Panc1 (cell line): ENCODE data around the gene GNG4. TPM values are rescaled to one million over a fixed set of nuclear protein-coding genes. Genes with fewer than 3 reads are reported as not detected.

Experiments
- ATAC-seq: fragments of 200-7000 bp; cut with Tn5 transposase; 2 replicates; pipeline ENCODE4 v1.9.1; 2020; ENCODE audit warnings: mild to moderate bottlenecking, moderate library complexity
- BruUV-seq: library from RNA; stranded (reverse); fragments of 400-500 nt; replicated peaks from 2 replicates; lab custom pipeline; 2021; lab: Mats Ljungman, UMichigan
- CTCF ChIA-PET: fragments of 300-600 bp; sonication (Branson Sonifier 250); formaldehyde crosslinking; loops from one replicate; lab custom pipeline; 2022; ENCODE audit warnings: antibody characterized with exemption; lab: Charles Lee
- POLR2A ChIA-PET: fragments of 300-600 bp; sonication (Branson Sonifier 250); formaldehyde crosslinking; loops from one replicate; lab custom pipeline; 2022; ENCODE audit warnings: antibody characterized with exemption; lab: Charles Lee
- DNase-seq: peaks from one replicate; pipeline ENCODE4 v3.0.0-alpha.2; 2010; ENCODE audit warnings: low read depth, low spot score
- H3K27ac ChIP-seq: 2 replicates; pipeline ENCODE4 v1.5.1; 2011; ENCODE audit warnings: mild to moderate bottlenecking, low read length, inconsistent platforms
- H3K27me3 ChIP-seq: fragments of 200-500 bp; sonication (Bioruptor generic); 2 replicates; pipeline ENCODE4 v1.6.0; 2014; ENCODE audit warnings: low read length, inconsistent platforms; ENCODE audit not compliant: control insufficient read depth, insufficient read depth
- H3K36me3 ChIP-seq: fragments of 200-500 bp; sonication (Bioruptor generic); 2 replicates; pipeline ENCODE4 v1.5.1; 2014; ENCODE audit warnings: inconsistent platforms, mild to moderate bottlenecking, low read length, moderate library complexity; ENCODE audit not compliant: control insufficient read depth, insufficient read depth
- H3K4me1 ChIP-seq: 2 replicates; pipeline ENCODE4 v1.5.1; 2011; ENCODE audit warnings: inconsistent platforms, mild to moderate bottlenecking, low read length, moderate library complexity; ENCODE audit not compliant: control insufficient read depth, insufficient read depth
- H3K4me3 ChIP-seq, 2 experiments: 2 replicates each; pipeline ENCODE4 v1.5.1; 2011 to 2012; ENCODE audit warnings: low read depth in 2 of 2, low read length in 2 of 2, mild to moderate bottlenecking in 2 of 2, inconsistent platforms in 1 of 2, moderate library complexity in 1 of 2
- H3K9me3 ChIP-seq: fragments of 200-500 bp; sonication (Bioruptor generic); 2 replicates; pipeline ENCODE4 v1.5.1; 2014; ENCODE audit warnings: low read depth, mild to moderate bottlenecking, inconsistent platforms, low read length, moderate library complexity; ENCODE audit not compliant: control insufficient read depth, insufficient read depth
- POLR2AphosphoS5 ChIP-seq: IDR thresholded peaks from 2 replicates; pipeline ENCODE4 v1.6.1; 2012; ENCODE audit warnings: mild to moderate bottlenecking, low read depth, low read length, moderate library complexity
- SIN3A ChIP-seq: IDR thresholded peaks from 2 replicates; pipeline ENCODE4 v1.6.1; 2012; ENCODE audit warnings: low read depth, mild to moderate bottlenecking, low read length, moderate library complexity, borderline replicate concordance; ENCODE audit not compliant: insufficient read depth
- TCF7L2 ChIP-seq: IDR thresholded peaks from 2 replicates; pipeline ENCODE4 v1.6.1; 2011; ENCODE audit warnings: mild to moderate bottlenecking, low read depth, low read length, inconsistent platforms
- in situ Hi-C: cut with HindIII; loops from 2 replicates; pipeline ENCODE4 v1.10.0; 2016; ENCODE audit warnings: low sequenced_read_pairs, low pct_unique_long_range_greater_than_20kb
- intact Hi-C: fragments of 100-400 bp; cut with micrococcal nuclease; formaldehyde crosslinking; loops from one replicate; pipeline ENCODE4 v1.10.0; 2022; ENCODE audit not compliant: unreplicated experiment
- total RNA-seq: library from RNA; stranded (reverse); gene quantifications from one replicate; pipeline ENCODE4 v1.2.1, GENCODE V29; 2021; ENCODE audit not compliant: unreplicated experiment
- TF ChIP-seq, protein P1 (sequence below), 2 experiments: IDR thresholded peaks; 2 replicates each; pipeline ENCODE4 v1.6.1; 2011 to 2012; ENCODE audit warnings: low read depth in 2 of 2, control low read depth in 1 of 2, low read length in 1 of 2, mild to moderate bottlenecking in 1 of 2, moderate library complexity in 1 of 2; ENCODE audit not compliant: insufficient read depth in 1 of 2
- TF ChIP-seq, protein P2 (sequence below): fragments of 450-650 bp; IDR thresholded peaks from 2 replicates; pipeline ENCODE4 v1.5.1; 2017; ENCODE audit warnings: mild to moderate bottlenecking

The GNG4 gene
- total RNA-seq, 1 experiment from 2014 or later, result 1.1 TPM

DNA sequence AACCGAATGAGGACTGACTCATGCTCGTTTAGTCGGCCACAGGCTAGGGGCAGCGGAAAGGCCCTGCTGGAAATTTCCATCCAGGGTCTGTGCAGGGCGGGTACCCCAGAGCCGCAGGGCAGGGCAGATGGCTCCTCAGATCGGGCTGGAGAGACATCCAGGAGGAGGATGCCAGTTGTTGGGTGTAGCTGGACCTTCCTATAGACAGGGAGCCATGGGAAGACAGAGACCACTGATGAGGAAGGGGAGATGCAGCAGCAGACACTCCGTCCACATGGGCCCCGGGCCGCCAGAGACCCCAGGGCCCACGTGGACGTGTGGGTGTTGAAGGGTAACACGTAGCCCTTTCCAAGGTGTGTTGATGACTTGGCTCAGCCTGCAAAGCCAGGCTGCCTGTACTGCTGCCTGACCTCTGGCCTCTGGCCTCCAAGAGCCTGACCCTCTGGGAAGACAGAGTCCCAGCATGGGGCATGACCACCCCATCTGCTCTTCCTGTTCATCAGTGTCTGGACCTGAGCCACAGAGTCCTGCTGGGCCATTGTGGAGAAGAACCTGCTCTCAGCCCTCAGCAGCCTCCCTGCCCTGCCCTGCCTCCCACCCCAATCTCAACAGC, 4.8 kb downstream of the GNG4 start:
- ATAC-seq, result no peak
- DNase-seq, result no peak
- H3K4me1 ChIP-seq, result peaks cover 8% of the 10 kb centered on the region
- in situ Hi-C loops, result no loop called here
- BruUV-seq, result no TSS peak
- no peaks in the 10 kb centered on the region for H3K9me3 ChIP-seq
- no peaks in the 10 kb centered on the region for H3K27me3 ChIP-seq
- no peak overlapping the region for H3K4me3 ChIP-seq
- ChIA-PET POLR2A (no interaction called here), CTCF (no interaction called here)
- no peak overlapping the region for H3K27ac ChIP-seq
- intact Hi-C loops, result no loop called here
- no peak for TF ChIP-seq SIN3A
- TF ChIP-seq POLR2AphosphoS5, result no peak
- TF ChIP-seq, protein P1, sequence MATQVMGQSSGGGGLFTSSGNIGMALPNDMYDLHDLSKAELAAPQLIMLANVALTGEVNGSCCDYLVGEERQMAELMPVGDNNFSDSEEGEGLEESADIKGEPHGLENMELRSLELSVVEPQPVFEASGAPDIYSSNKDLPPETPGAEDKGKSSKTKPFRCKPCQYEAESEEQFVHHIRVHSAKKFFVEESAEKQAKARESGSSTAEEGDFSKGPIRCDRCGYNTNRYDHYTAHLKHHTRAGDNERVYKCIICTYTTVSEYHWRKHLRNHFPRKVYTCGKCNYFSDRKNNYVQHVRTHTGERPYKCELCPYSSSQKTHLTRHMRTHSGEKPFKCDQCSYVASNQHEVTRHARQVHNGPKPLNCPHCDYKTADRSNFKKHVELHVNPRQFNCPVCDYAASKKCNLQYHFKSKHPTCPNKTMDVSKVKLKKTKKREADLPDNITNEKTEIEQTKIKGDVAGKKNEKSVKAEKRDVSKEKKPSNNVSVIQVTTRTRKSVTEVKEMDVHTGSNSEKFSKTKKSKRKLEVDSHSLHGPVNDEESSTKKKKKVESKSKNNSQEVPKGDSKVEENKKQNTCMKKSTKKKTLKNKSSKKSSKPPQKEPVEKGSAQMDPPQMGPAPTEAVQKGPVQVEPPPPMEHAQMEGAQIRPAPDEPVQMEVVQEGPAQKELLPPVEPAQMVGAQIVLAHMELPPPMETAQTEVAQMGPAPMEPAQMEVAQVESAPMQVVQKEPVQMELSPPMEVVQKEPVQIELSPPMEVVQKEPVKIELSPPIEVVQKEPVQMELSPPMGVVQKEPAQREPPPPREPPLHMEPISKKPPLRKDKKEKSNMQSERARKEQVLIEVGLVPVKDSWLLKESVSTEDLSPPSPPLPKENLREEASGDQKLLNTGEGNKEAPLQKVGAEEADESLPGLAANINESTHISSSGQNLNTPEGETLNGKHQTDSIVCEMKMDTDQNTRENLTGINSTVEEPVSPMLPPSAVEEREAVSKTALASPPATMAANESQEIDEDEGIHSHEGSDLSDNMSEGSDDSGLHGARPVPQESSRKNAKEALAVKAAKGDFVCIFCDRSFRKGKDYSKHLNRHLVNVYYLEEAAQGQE (IDR thresholded peaks at IDR 0.05; ENCODE audit: insufficient read depth in 1 of 2, low read depth in 2 of 2, low read length in 1 of 2), result no peak
- TF ChIP-seq, protein P2, sequence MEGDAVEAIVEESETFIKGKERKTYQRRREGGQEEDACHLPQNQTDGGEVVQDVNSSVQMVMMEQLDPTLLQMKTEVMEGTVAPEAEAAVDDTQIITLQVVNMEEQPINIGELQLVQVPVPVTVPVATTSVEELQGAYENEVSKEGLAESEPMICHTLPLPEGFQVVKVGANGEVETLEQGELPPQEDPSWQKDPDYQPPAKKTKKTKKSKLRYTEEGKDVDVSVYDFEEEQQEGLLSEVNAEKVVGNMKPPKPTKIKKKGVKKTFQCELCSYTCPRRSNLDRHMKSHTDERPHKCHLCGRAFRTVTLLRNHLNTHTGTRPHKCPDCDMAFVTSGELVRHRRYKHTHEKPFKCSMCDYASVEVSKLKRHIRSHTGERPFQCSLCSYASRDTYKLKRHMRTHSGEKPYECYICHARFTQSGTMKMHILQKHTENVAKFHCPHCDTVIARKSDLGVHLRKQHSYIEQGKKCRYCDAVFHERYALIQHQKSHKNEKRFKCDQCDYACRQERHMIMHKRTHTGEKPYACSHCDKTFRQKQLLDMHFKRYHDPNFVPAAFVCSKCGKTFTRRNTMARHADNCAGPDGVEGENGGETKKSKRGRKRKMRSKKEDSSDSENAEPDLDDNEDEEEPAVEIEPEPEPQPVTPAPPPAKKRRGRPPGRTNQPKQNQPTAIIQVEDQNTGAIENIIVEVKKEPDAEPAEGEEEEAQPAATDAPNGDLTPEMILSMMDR, result no peak
- no peak for TF ChIP-seq TCF7L2
- no peaks in the 10 kb centered on the region for H3K36me3 ChIP-seq

DNA sequence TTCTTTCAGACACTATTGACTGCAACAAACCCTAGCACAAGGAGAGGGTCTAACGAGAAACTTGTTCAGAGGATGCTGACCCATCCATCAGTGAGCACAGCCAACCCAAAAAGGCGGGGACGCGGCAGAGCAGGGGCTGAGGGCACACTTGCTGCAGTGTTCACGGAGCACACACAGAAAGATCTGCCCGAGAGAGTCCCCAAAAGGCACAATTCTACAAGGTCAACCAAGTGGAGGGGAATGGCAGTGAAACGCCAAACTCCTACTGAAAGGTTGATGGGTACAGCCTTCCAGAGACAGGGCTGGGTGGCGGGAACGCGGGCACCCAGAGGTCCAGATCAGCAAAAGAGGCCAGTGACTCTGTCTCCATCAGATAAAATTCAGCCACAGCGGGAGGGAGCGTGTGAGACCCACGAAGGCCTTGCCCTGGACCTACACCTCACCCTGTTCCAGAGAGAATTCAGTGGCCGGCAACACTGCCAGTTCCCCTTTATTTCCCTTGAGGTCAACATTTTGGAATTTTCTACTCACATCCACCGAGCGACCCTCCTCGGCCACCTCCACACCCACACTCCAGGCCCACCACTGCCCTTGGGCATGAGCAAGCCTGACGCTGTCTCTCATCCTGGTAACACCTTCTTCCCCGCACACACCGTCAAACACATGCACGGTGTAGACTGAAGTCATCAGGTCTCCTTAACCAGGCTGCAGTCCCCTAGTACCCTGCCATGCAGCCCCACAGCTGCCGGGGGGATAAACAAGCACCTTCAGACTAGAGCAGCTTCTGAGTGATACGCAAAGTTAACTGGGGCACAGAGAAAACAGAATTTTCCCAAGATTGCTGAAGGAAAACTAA, 5.5 kb downstream of the GNG4 start:
- Histone ChIP-seq H3K27me3 (no peaks in the 10 kb centered on the region), H3K9me3 (no peaks in the 10 kb centered on the region), H3K4me3 (no peak overlapping the region), H3K27ac (no peak overlapping the region), H3K4me1 (peaks cover 8% of the 10 kb centered on the region), H3K36me3 (no peaks in the 10 kb centered on the region)
- in situ Hi-C loops, result no loop called here
- no peak for DNase-seq
- ChIA-PET POLR2A (no interaction called here), CTCF (no interaction called here)
- TF ChIP-seq TCF7L2 (no peak), POLR2AphosphoS5 (no peak), SIN3A (no peak)
- TF ChIP-seq, protein P1 (IDR thresholded peaks at IDR 0.05; ENCODE audit: insufficient read depth in 1 of 2, low read depth in 2 of 2, low read length in 1 of 2), result no peak
- TF ChIP-seq, protein P2, result no peak
- intact Hi-C loops, result no loop called here
- no peak for ATAC-seq
- BruUV-seq, result no TSS peak
